MCF 10A (cell line): ENCODE data around the gene ZBED4. TPM values are rescaled to one million over a fixed set of nuclear protein-coding genes. Genes with fewer than 3 reads are reported as not detected.

Source experiments
- BruUV-seq: library from RNA; stranded (reverse); fragments of 400-500 nt; replicated peaks from 2 replicates; lab custom pipeline; 2021; lab: Mats Ljungman, UMichigan
- CTCF ChIA-PET: fragments of 300-600 bp; sonication (Branson Sonifier 250); formaldehyde crosslinking; extraction: SDS; loops from one replicate; lab custom pipeline; 2021; ENCODE audit warnings: antibody characterized with exemption, inconsistent platforms; lab: Yijun Ruan, JAX
- POLR2A ChIA-PET: fragments of 300-600, 350-650 bp; sonication (Branson Sonifier 250); formaldehyde crosslinking; extraction: SDS; loops from one replicate; lab custom pipeline; 2020; ENCODE audit warnings: antibody characterized with exemption, inconsistent platforms; lab: Yijun Ruan, JAX
- DNase-seq: peaks from one replicate; pipeline ENCODE4 v3.0.0-alpha.2; 2018; ENCODE audit not compliant: unreplicated experiment
- H3K27ac Mint-ChIP-seq: one replicate; pipeline ENCODE4 v1.8.0; 2022; ENCODE audit warnings: mild to moderate bottlenecking, low read depth, mixed read lengths; ENCODE audit not compliant: unreplicated experiment
- H3K27me3 Mint-ChIP-seq: one replicate; pipeline ENCODE4 v1.8.0; 2022; ENCODE audit warnings: mixed read lengths; ENCODE audit not compliant: insufficient read depth, unreplicated experiment
- H3K36me3 Mint-ChIP-seq: one replicate; pipeline ENCODE4 v1.8.0; 2022; ENCODE audit warnings: mild to moderate bottlenecking, moderate library complexity, mixed read lengths; ENCODE audit not compliant: insufficient read depth, unreplicated experiment
- H3K4me1 Mint-ChIP-seq: one replicate; pipeline ENCODE4 v1.8.0; 2022; ENCODE audit warnings: mixed read lengths; ENCODE audit not compliant: insufficient read depth, unreplicated experiment
- H3K4me3 Mint-ChIP-seq: one replicate; pipeline ENCODE4 v1.8.0; 2022; ENCODE audit warnings: mild to moderate bottlenecking, moderate library complexity, mixed read lengths; ENCODE audit not compliant: unreplicated experiment
- H3K9me3 Mint-ChIP-seq: one replicate; pipeline ENCODE4 v1.8.0; 2022; ENCODE audit warnings: mixed read lengths; ENCODE audit not compliant: unreplicated experiment
- CTCF ChIP-seq: fragments of 200-600 bp; IDR thresholded peaks from one replicate; pipeline ENCODE4 v1.8.0; 2022; ENCODE audit warnings: antibody characterized with exemption, mild to moderate bottlenecking; ENCODE audit not compliant: unreplicated experiment
- intact Hi-C: fragments of 100-400 bp; cut with micrococcal nuclease; formaldehyde crosslinking; loops from 2 replicates; pipeline ENCODE4 v1.14.1; 2022
- total RNA-seq: library from RNA; stranded (reverse); gene quantifications from 2 replicates; pipeline ENCODE4 v1.2.3, GENCODE V29; 2022

ZBED4 gene
- total RNA-seq, 1 experiment from 2014 or later: 16.4 TPM

DNA sequence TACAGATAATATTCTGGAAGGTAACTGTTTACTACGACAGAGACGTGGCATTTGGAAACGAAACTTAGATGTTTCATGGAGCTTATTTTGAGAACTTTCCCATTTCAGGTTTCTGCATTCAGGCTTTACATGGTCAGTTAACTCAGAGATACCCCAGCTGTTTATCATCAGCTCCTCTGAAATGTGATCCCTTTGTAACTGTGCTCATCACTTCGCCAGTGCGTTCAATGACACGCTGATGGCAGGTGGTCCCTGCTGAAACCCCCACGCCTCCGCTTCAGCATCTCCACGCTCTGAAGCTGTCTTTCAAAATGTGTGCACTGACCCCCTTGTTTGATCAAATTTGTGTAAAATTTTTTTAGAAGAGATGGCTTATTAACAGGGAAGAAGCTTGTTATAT, 34.1 kb downstream of the ZBED4 start:
- intact Hi-C loops: no loop called here
- Mint-ChIP-seq H3K27me3 (no peaks in the 10 kb centered on the region), H3K4me3 (no peak overlapping the region), H3K27ac (no peak overlapping the region), H3K9me3 (peaks cover 7% of the 10 kb centered on the region), H3K4me1 (peaks cover 7% of the 10 kb centered on the region), H3K36me3 (peaks cover 72% of the 10 kb centered on the region)
- TF ChIP-seq CTCF: no peak
- TSS peak; percentile 8 for BruUV-seq
- ChIA-PET POLR2A (interaction anchor here (0.6 kb wide), 1 partner anchor 32 kb away, joined by 3 read pairs; no protein-coding TSS in a partner anchor), CTCF (interaction anchor here (0.7 kb wide), 1 partner anchor 87 kb away, joined by 3 read pairs; no protein-coding TSS in a partner anchor)
- DNase-seq: no peak

DNA sequence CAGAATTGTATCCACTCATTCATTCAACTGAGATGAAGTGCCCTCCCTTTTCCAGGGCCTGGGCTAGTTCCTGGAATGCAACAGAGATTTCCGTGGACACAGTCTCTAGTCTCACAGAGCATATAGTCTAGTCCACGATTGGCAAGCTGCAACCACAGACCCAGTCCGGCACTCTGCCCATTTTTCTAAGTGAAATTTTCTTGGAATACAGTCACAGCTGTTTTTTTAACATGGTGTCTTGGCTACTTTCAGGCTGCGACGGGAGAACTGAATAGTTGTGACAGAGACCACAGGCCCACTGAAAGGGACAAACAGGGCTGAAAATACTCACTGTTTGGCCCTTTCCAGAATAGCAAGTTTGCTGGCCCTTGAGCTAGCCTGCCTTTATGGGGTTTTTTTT, 35.4 kb downstream of the ZBED4 start:
- no peaks in the 10 kb centered on the region for H3K27me3 Mint-ChIP-seq
- no peak overlapping the region for H3K4me3 Mint-ChIP-seq
- peaks cover 7% of the 10 kb centered on the region for H3K9me3 Mint-ChIP-seq
- DNase-seq: no peak
- no TSS peak for BruUV-seq
- CTCF ChIA-PET: interaction anchor here (0.7 kb wide), 1 partner anchor 32 kb away, joined by 3 read pairs; no protein-coding TSS in a partner anchor
- no peak overlapping the region for H3K27ac Mint-ChIP-seq
- no peak for TF ChIP-seq CTCF
- peaks cover 7% of the 10 kb centered on the region for H3K4me1 Mint-ChIP-seq
- intact Hi-C loops: no loop called here
- H3K36me3 Mint-ChIP-seq: peaks cover 67% of the 10 kb centered on the region
- POLR2A ChIA-PET: no interaction called here

DNA sequence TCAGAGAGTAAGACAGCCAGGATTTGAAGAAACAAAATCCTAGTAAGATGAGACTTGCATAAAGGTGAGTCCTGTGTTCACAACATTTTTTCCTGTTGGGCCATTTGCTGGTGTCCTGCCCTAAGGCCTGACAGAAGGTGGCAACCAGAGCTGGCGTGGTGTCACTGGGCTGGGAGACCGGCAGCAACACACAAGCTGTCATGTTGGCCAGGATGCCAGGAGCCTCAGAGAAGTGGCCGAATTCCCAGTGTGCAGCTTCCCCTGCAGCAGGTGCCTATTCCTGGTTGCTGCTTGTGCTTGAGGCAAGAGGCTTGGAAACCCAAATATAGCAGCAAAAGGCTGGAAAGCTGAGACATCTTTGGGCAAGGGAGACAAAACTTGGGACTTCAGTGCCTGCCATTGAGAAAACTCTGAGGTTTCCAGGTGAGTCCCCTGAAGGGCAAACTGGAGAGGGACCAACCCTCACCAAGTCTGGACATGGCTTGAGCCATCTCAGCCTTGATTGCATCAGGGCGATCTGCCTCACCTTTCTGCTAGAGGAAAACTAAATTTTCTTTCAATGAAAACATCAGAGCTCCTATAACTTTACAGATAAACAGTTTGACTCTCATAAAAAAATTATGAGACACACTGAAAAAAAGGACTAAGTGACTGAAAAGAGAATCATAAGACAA, 38.7 kb downstream of the ZBED4 start:
- Mint-ChIP-seq H3K9me3 (peaks cover 7% of the 10 kb centered on the region), H3K4me3 (no peak overlapping the region), H3K4me1 (peaks cover 7% of the 10 kb centered on the region), H3K36me3 (peaks cover 65% of the 10 kb centered on the region), H3K27me3 (no peaks in the 10 kb centered on the region), H3K27ac (no peak overlapping the region)
- ChIA-PET CTCF (interaction anchor here (0.7 kb wide), 1 partner anchor 200 kb away, joined by 3 read pairs; no protein-coding TSS in a partner anchor), POLR2A (interaction anchor here (0.9 to 1.0 kb wide), 2 partner anchors 10 to 91 kb away, joined by 3 to 4 read pairs; no protein-coding TSS in a partner anchor)
- DNase-seq: no peak
- intact Hi-C loops: no loop called here
- no peak for TF ChIP-seq CTCF
- BruUV-seq: no TSS peak

GRCh38 chr22:49893025-49893424, 39.4 kb downstream of the ZBED4 start:
- no peak overlapping the region for H3K4me3 Mint-ChIP-seq
- BruUV-seq: no TSS peak
- POLR2A ChIA-PET: interaction anchor here (1.0 kb wide), 1 partner anchor 92 kb away, joined by 3 read pairs; no protein-coding TSS in a partner anchor
- peaks cover 7% of the 10 kb centered on the region for H3K9me3 Mint-ChIP-seq
- CTCF ChIA-PET: no interaction called here
- no peak overlapping the region for H3K27ac Mint-ChIP-seq
- H3K4me1 Mint-ChIP-seq: peaks cover 7% of the 10 kb centered on the region
- H3K27me3 Mint-ChIP-seq: no peaks in the 10 kb centered on the region
- intact Hi-C loops: no loop called here
- DNase-seq: no peak
- peaks cover 63% of the 10 kb centered on the region for H3K36me3 Mint-ChIP-seq
- no peak for TF ChIP-seq CTCF
